MM.1S (cell line): ENCODE data around the gene GLI1.

Experiments
- DNase-seq: peaks from one replicate; pipeline ENCODE4 v3.0.0-alpha.2; 2015
- H2AFZ ChIP-seq: fragments of 300-600 bp; sonication (generic); 2 replicates; pipeline ENCODE4 v1.6.0; 2016; ENCODE audit warnings: antibody characterized with exemption, low read length
- H3F3A ChIP-seq: fragments of 300-600 bp; sonication (generic); 2 replicates; pipeline ENCODE4 v1.6.1; 2016; ENCODE audit warnings: mild to moderate bottlenecking, antibody characterized with exemption, low read length, moderate library complexity, mixed read lengths; ENCODE audit not compliant: insufficient read depth
- H3K27ac ChIP-seq: fragments of 300-600 bp; sonication (generic); 2 replicates; pipeline ENCODE4 v1.5.1; 2016; ENCODE audit warnings: mild to moderate bottlenecking, low read length
- H3K27me3 ChIP-seq: fragments of 300-600 bp; sonication (generic); replicated peaks from 2 replicates; pipeline ENCODE4 v1.6.0; 2016; ENCODE audit warnings: low read length; ENCODE audit not compliant: insufficient read depth
- H3K36me3 ChIP-seq: fragments of 300-600 bp; sonication (generic); replicated peaks from 2 replicates; pipeline ENCODE4 v1.6.1; 2016; ENCODE audit warnings: mild to moderate bottlenecking, low read length, mixed read lengths; ENCODE audit not compliant: insufficient read depth
- H3K4me1 ChIP-seq: fragments of 300-600 bp; sonication (generic); 2 replicates; pipeline ENCODE4 v1.6.1; 2016; ENCODE audit warnings: low read length, mixed read lengths
- H3K4me2 ChIP-seq: fragments of 300-600 bp; sonication (generic); 2 replicates; pipeline ENCODE4 v1.6.0; 2016; ENCODE audit warnings: low read depth, low read length
- H3K4me3 ChIP-seq: fragments of 300-600 bp; sonication (generic); 2 replicates; pipeline ENCODE4 v1.5.1; 2016; ENCODE audit warnings: low read length, mixed read lengths
- H3K79me2 ChIP-seq: fragments of 300-600 bp; sonication (generic); 2 replicates; pipeline ENCODE4 v1.6.1; 2016; ENCODE audit warnings: mixed run types, low read length, mixed read lengths
- H3K9ac ChIP-seq: fragments of 300-600 bp; sonication (generic); 2 replicates; pipeline ENCODE4 v1.6.1; 2016; ENCODE audit warnings: low read length, mixed read lengths
- H3K9me2 ChIP-seq: fragments of 300-600 bp; sonication (generic); replicated peaks from 2 replicates; pipeline ENCODE4 v1.6.1; 2016; ENCODE audit warnings: mild to moderate bottlenecking, low read length, mixed read lengths; ENCODE audit not compliant: insufficient read depth
- H3K9me3 ChIP-seq: fragments of 300-600 bp; sonication (generic); replicated peaks from 2 replicates; pipeline ENCODE4 v1.6.1; 2016; ENCODE audit warnings: mild to moderate bottlenecking, low read length, mixed read lengths; ENCODE audit not compliant: insufficient read depth
- H4K20me1 ChIP-seq: fragments of 300-600 bp; sonication (generic); 2 replicates; pipeline ENCODE4 v1.6.1; 2016; ENCODE audit warnings: mild to moderate bottlenecking, low read length, moderate library complexity, mixed read lengths; ENCODE audit not compliant: insufficient read depth
- EZH2 ChIP-seq: fragments of 300-600 bp; sonication (generic); optimal IDR thresholded peaks from 2 replicates; pipeline ENCODE3; 2017; ENCODE audit warnings: low read depth, mild to moderate bottlenecking, antibody characterized with exemption, low read length, mixed read lengths
- EZH2phosphoT487 ChIP-seq: fragments of 300-600 bp; sonication (generic); IDR thresholded peaks from 2 replicates; pipeline ENCODE4 v1.6.1; 2018; ENCODE audit warnings: antibody characterized with exemption, low read length
- TF ChIP-seq, protein P1 (sequence below): fragments of 300-600 bp; sonication (generic); IDR thresholded peaks from 2 replicates; pipeline ENCODE4 v1.5.1; 2016; ENCODE audit warnings: antibody characterized with exemption, low read length, mixed read lengths

The GLI1 gene

DNA sequence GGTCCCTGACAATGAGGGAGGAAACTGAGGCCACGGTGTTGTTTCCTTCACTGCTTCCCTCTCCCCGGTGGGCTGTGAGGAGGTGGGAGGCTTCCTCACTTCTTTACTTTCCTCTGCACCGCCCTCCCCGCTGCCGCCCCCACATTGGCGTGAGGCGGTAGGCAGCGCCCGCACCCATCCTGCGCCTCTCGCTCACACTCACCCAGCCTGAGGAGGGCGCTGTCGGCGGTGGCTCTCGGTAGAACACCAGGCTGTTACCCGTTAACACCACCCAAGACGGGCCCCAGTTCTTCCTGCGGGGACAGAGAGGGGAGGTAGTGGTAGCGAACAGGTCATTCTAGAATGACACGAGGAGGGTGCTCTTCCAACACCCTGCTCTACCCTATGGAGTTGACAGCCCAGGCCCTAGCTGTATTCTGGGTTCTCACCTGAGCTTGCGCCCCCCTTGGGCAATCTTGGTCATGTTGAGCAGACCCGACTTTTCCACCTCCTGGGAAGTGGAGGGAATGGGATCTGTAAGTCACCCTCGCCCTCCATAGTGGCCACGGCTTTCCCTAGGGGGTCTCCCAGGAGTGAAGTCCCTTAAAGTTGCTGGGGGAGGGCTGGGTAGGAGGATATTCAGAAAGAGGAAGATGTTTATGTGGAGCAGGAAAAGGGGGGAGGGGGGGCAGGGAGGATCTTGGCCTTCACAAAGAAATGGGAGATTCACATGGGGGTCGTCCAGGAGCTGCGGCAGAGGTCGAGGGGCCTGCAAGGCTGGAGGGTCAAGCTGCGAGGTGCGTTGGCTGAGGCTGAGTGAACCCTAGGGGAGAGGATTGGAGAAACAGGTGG is 16.8 kb downstream of the GLI1 start:
- no peaks in the 10 kb centered on the region for H3K9me3 ChIP-seq
- DNase-seq: no peak
- H3K9ac ChIP-seq: no peak overlapping the region
- no peak overlapping the region for H3K27ac ChIP-seq
- H3K9me2 ChIP-seq: no peaks in the 10 kb centered on the region
- H3K4me1 ChIP-seq: peaks cover 8% of the 10 kb centered on the region; the same call in 1 of the 2 replicates
- H4K20me1 ChIP-seq: no peaks in the 10 kb centered on the region
- no peak overlapping the region for H3K4me3 ChIP-seq
- no peaks in the 10 kb centered on the region for H3K27me3 ChIP-seq
- no peaks in the 10 kb centered on the region for H3K36me3 ChIP-seq
- H3K79me2 ChIP-seq: no peaks in the 10 kb centered on the region
- H3F3A ChIP-seq: no peaks in the 10 kb centered on the region
- TF ChIP-seq EZH2: no peak
- TF ChIP-seq, protein P1, sequence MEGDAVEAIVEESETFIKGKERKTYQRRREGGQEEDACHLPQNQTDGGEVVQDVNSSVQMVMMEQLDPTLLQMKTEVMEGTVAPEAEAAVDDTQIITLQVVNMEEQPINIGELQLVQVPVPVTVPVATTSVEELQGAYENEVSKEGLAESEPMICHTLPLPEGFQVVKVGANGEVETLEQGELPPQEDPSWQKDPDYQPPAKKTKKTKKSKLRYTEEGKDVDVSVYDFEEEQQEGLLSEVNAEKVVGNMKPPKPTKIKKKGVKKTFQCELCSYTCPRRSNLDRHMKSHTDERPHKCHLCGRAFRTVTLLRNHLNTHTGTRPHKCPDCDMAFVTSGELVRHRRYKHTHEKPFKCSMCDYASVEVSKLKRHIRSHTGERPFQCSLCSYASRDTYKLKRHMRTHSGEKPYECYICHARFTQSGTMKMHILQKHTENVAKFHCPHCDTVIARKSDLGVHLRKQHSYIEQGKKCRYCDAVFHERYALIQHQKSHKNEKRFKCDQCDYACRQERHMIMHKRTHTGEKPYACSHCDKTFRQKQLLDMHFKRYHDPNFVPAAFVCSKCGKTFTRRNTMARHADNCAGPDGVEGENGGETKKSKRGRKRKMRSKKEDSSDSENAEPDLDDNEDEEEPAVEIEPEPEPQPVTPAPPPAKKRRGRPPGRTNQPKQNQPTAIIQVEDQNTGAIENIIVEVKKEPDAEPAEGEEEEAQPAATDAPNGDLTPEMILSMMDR: no peak
- no peak for TF ChIP-seq EZH2phosphoT487
- no peak overlapping the region for H3K4me2 ChIP-seq
- H2AFZ ChIP-seq: no peak overlapping the region

DNA sequence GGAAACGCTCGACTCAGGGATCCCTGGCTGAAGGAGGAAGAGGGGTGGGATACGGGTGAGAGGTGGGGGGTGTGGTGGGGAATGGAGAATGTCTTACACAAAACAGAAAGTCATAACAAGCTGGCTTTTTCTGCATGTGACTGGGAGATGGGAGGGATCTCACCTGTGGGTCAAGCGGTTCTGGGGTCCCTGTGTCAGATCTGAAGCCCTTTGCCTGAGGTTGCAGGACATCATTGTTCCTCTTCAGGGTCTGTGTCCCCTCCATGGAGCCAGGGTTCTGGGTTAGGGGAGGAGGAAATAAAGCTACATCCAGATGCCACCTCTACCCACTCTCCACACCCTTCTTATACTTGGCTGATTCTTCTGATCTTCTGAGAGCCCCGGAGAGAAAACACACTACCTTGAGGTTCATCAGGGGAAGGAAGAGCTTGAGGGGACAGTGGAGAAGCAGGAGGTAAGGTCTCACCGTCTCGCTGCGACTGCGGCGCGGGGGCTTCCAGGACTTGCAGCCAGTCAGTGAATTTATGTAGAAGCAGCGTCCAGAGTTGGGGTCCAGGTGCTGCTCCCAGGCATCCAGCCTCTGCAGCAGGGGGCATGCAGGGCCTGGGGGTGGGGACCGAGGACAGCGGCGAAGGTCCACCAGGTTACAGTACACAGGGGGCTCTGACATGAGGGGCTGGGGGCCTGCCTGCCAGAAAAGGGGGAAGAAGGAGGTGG is 17.6 kb downstream of the GLI1 start:
- Histone ChIP-seq H4K20me1 (no peaks in the 10 kb centered on the region), H3F3A (no peaks in the 10 kb centered on the region), H3K9me3 (no peaks in the 10 kb centered on the region), H3K9me2 (no peaks in the 10 kb centered on the region), H3K36me3 (no peaks in the 10 kb centered on the region), H3K4me3 (no peak overlapping the region), H3K4me1 (peaks cover 8% of the 10 kb centered on the region; the same call in 1 of the 2 replicates), H3K4me2 (no peak overlapping the region), H3K27me3 (no peaks in the 10 kb centered on the region), H2AFZ (no peak overlapping the region), H3K27ac (no peak overlapping the region), H3K9ac (no peak overlapping the region), H3K79me2 (no peaks in the 10 kb centered on the region)
- DNase-seq: no peak
- TF ChIP-seq EZH2 (no peak), EZH2phosphoT487 (no peak)
- TF ChIP-seq, protein P1: no peak

- H3K4me1 ChIP-seq: peaks cover 8% of the 10 kb centered on the region; the same call in 1 of the 2 replicates
- no peaks in the 10 kb centered on the region for H3F3A ChIP-seq
- H3K36me3 ChIP-seq: no peaks in the 10 kb centered on the region
- H3K4me2 ChIP-seq: no peak overlapping the region
- H2AFZ ChIP-seq: 0 out of 2 replicates have a peak overlapping the region, but pooled peaks have one; percentile 19
- no peak overlapping the region for H3K9ac ChIP-seq
- no peak for TF ChIP-seq EZH2phosphoT487
- no peak for TF ChIP-seq EZH2
- TF ChIP-seq, protein P1: no peak
- H3K9me2 ChIP-seq: no peaks in the 10 kb centered on the region
- H4K20me1 ChIP-seq: no peaks in the 10 kb centered on the region
- no peak overlapping the region for H3K27ac ChIP-seq
- H3K4me3 ChIP-seq: no peak overlapping the region
- H3K79me2 ChIP-seq: no peaks in the 10 kb centered on the region
- DNase-seq: no peak
- no peaks in the 10 kb centered on the region for H3K9me3 ChIP-seq
- H3K27me3 ChIP-seq: no peaks in the 10 kb centered on the region
Measured at GRCh38 chr12:57477710-57478681, 18.4 kb downstream of the GLI1 start.
